OCI-M1 (cell line): ENCODE data around the gene APOD.
A peak's percentile ranks its signal among the peaks of the same experiment; 100 is the strongest.

Experiments used
- DNase-seq: peaks from one replicate; lab custom pipeline; 2025; lab: John Stamatoyannopoulos, UW

APOD gene

GRCh38 chr3:195553268-195553667, 30.5 kb downstream of the APOD start:
- no peak for DNase-seq

GRCh38 chr3:195551381-195551978, 32.3 kb downstream of the APOD start:
- DNase-seq = no peak

DNA sequence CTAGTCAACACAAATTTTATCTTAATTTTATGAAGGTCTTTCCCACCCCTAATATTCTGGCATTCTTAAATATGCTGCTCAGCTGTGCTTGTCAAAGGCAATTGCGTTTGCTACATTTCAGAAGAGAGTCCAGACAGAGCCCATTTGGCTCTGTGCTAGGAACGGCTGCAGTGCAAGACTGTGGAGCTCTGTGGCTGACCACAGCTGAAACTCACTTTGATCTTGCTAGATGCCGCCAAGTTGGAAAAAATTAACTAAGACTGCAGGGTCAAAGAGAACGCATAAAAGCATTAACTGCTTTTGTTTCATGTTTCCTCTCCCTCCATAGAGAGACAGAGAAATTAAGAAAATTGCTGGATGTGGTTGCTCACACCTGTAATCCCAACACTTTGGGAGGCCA, 33.0 kb downstream of the APOD start:
- no peak for DNase-seq

DNA sequence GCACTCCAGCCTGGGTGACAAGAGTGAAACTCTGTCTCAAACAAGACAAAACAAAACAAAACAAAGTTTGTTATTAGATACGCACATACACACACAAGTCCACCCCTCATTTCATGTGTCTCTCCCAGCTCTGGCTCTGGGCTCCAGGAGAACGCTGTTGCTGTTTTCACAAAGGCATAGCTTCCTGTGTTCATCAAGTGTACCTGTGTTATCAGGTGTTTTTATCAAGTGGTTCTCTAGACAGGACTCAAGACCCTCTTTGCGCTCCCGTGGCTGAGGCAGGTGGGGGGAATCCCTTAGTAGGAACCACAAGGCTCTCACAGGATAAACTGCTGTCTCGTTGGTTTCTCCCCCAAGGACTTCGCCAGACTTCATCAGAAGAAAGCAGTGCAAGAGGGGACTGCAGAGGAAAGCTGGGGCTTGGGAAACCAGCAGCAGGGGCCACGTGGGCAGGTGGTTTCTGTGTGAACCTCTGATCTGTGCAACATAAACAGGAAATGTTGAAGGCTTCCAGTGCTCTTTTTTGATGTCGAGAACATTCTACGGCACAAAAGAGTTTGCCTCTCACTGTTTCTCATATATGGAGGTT, 33.7 kb downstream of the APOD start:
- DNase-seq = no peak

GRCh38 chr3:195548987-195549386, 34.8 kb downstream of the APOD start:
- DNase-seq = no peak

- DNase-seq = no peak
These were observed 35.2 kb downstream of the APOD start for GRCh38 chr3:195548501-195548900.

- no peak for DNase-seq
These were observed 35.7 kb downstream of the APOD start for GRCh38 chr3:195548006-195548405.

- DNase-seq = no peak
These were observed 37.6 kb downstream of the APOD start for GRCh38 chr3:195546130-195546560.

- no peak for DNase-seq
These were observed 39.1 kb downstream of the APOD start for GRCh38 chr3:195544634-195545033.

DNA sequence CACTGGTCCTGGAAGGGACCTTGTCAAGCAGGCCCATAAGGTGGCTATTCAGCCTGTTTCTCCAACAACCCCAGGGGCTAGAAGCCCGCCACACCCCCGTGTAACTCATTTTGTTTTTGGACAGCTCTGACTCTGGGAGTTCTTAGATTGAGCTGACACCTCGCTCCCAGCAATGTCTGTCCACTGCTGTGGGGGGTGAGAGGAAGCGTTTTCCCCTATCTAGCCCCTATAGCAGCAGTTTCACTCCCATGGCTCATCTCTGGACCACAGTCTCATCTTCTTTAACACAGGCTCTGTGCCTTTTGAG, 39.6 kb downstream of the APOD start:
- DNase-seq = no peak

GRCh38 chr3:195543500-195544229, 40.1 kb downstream of the APOD start:
- DNase-seq = no peak

DNA sequence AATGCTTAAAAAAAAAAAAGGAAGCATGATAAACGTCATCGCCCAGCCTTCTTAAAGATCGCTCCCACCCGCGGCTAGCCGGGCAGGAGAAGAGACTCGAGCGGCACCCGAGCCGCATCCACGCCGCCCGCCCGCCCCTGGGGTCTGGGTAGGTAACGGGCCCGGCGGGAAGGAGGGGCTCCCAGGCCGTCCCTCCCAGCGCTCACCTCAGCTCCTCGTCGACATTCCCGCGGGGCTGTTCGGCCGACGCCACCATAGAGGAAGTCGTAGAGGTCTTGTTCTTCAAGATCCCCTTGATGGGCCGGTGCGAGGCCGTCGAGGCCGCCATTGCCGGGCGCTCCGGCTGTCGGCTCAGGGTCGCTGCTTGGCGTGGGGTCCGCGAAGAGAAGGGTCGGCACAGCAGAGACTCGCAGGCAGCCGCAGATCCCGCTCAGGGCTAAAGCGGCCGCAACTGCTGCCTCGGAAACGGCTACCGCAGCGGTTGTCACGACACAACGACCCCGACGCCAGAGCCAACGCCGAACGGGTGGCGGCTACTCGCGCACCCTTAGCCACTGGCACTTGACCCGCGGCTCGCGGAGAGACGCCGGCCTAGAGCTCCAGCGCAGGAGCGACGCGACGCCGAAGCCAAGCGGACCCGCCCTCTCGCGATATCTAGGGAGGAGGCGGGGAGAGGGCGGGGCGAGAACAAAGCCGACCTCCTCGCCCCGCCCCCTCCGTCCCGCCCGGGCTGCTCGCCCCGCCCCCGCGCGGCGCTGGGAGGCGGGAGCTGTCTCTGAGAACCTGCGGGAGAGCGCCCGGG, 40.8 kb downstream of the APOD start, which contains the start of gene PPP1R2:
Gene PPP1R2, minus strand, starts transcription at position 628 of the 802 bp plus-strand sequence. Its CDS starts 300 bp downstream, at position 328.
- peak; percentile 89 for DNase-seq

DNA sequence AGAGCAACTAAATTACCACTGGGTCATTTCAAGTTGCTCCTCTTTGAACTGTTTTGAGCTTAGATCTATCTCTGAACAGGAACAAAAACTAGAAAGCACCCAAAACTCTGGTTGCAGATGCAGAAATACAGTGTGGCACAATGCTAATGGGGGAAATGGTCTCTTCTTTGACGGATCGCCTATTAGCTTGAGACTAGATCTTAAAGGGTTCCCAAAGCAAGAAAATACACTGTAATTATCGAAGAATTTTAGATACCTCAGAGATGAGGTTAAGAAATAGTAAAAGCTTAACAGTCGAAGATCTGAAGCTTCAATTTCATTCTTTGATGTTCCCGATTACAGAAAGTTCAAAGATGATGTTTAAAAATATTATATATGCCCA, 41.4 kb downstream of the APOD start:
- DNase-seq = peak; percentile 32

DNA sequence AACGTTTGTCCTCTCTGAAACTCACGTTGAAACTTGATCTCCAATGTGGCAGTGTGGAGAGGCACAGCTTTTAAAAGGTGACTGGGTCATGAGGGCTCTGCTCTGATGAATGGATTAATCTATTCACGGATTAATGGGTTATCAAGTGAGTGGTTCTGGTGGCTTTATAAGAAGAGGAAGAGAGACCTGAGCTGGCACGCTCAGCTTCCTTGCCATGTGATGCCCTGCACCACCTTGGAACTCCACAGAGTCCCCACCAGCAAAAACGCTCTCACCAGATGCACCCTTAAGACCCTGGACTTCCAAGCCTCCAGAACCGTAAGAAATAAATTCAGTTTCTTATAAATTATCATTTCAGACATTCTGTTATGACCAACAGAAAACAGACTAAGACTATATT, 43.2 kb downstream of the APOD start:
- no peak for DNase-seq

DNA sequence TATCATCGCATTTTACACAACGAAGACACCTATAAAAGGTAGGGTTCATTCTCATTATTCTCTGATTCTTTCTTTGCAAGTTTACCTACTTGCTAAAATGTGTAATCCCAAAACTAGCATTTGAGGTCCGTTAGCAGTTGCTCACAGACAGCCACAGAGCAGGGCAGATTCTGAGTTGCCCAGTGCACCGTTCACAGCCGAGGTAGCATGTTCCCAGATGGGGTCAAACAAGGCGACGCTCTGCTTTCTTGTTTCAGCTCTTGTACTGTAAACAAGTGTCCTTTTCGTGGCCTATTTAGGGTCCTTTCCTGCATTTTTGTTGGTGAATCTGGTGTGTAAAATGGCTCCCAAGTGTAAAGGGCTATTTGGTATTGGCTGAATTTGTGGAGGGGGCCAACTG, 43.7 kb downstream of the APOD start:
- no peak for DNase-seq

DNA sequence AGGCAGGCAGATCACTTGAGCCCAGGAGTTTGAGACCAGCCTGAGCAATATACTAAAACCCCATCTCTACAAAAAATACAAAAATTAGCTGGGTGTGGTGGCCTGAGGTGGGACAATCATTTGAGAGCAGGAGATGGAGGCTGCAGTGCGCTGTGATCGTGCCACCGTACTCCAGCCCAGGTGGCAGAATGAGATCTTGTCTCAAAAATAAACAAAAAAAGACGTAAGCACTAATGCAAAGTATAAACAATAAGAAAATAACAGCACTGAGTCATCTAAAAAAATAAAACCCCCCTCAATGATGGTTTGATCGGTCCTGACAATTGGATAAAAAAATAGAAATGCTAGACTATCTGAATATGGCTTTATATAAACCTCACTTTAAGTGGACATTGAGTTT, 44.3 kb downstream of the APOD start:
- no peak for DNase-seq

- DNase-seq = no peak
These were observed 45.7 kb downstream of the APOD start for GRCh38 chr3:195537995-195538394.

DNA sequence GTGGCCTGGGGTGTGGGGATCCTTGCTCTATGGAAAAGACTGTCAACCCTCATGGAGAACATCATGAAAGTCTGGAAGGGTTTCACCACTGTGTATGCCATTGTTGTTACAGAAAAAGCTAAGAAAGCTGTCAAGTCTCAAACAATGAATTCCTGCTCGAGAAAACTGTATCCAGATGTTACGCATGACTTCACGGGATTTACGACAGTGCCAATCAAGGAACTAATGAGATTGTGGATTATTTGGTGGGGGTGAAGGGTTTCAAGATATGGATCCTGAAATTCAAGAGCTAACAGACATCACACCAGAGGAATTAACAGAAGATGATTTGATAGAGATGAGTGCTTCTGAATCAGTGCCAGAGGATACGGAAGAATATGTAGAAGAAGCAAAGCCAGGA, 48.4 kb downstream of the APOD start:
- no peak for DNase-seq

DNA sequence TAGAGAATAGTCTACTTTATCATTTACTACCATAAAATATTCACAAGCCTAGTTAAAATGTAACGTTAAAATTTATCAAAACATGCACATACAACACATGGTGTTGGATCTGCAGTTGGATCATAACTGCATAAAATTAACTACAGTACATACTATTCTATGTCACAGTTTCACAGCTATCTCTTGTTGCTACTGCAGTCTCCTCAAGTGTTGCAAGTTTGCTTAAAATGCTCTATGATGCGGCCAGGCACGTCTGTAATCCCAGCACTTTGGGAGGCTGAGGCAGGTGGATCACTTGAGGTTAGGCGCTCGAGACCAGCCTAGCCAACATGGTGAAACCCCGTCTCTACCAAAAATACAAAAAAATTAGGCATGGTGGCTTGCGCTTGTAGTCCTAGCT, 50.9 kb downstream of the APOD start:
- DNase-seq = no peak

DNA sequence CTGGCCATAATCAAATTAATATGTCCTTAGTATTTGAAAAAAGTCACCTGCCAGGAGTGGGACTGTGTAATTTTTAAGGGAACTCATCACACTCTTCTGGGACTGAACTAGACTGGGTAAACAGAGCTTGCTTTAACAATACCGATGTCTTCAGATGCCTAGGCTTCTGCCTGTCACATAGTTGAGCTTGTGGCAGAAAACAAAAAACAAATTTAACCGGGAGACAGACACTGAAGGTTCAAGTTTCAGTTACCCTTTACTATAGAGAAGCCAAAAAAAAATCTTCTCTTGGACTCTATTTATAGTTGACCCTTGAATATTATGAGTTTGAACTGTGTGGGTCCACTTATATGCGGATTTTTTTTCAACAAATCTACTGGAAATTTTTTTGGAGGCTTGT, 51.4 kb downstream of the APOD start:
- DNase-seq = no peak

GRCh38 chr3:195531683-195532082, 52.1 kb downstream of the APOD start:
- no peak for DNase-seq

DNA sequence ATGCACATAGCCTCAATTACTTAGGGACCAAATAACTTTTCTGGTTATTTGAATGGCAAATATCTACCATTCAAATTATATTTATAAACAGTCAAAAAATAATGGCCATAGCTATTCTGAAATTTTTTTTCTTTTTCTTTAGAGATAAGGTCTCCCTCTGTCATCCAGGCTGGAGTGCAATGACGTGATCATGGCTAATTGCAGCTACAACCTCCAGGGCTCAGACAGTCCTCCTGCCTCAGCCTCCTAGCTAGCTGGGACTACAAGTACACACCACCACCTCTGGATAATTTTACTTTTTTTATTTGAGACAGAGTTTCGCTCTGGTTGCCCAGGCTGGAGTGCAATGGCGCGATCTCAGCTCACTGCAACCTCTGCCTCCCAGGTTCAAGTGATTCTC, 57.2 kb downstream of the APOD start:
- no peak for DNase-seq
